Fibroblast of gingiva (primary cell): ENCODE data around the gene RAPGEF3.
A peak's percentile ranks its signal among the peaks of the same experiment; 100 is the strongest.

Experiments used
- DNase-seq: peaks from one replicate; pipeline ENCODE4 v3.0.0-alpha.2; 2011; ENCODE audit warnings: low read depth

The RAPGEF3 gene

DNA sequence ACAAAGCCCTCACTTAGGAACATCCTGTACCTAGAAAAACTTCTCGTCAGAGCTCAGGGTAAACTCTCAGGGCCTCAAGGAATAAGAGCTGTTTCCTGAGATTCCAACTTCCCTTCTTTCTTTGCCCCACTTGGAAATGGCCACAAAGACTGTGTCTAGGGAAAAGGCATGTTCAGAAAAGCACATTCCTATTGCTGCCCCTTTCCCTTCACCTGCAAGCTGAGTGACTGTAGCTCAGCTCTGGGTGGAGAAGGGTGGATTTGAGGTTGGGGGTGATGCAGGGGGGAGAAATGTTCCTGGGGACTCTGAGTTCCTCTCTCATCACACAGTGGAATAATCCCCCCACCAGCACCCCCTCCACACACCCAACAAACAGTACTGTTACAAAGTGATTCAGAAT, 40.1 kb downstream of the RAPGEF3 start:
- no peak for DNase-seq

DNA sequence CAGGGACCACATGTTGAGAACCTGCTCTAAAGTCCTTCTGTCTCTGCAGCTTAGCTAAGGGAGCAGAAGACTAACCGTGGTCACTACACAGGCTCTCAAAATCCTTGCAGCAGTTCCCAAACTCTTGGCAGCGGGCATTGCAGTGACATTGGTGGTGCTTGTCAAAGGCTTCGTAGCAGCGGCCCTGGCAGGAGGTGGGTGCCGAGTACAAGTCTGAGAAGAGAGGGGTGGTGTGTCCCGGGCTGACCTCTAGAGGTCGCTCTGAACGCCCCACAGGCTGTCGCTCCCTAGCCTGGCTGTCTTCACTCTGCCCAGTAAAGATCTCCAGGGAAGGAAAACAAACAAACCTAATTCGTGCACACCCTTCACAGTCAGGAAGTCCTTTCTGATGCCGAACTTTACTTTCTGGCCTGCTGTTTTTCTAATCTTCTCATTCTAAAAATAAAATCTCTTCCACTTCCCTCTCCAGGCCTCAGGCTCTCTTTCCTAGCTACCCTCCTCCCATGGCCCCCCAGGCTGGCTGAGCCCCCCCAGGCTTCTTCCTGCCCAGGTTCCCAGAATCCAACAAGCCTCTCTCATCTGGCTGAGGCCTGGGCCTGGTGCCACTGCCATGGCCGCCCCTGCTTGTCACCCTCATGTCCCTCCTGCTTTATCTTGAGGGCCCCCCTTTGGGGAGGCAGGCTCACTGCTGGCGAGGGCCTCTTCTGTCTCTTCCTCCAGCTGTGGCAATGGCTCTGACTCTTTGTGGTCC, 41.1 kb downstream of the RAPGEF3 start:
- DNase-seq = peak; percentile 89

DNA sequence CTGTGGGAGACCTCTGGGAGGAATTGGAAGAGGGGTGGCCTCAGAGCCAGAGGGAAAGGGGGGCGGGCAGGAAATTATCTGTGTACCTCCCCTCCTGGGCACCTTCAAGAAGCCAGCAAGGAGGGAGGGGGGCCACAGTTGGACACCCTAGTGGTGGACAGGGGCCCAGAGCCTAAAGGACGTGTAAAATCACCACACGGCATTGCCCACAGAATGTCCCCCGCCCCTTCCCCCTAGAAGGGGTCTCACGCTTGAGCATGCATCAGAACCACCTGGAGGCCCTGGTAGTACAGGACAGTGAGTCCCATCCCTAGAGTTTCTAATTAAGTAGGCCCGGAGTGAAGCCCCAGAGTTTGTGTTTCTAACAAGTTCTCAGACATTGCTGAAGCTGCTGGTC, 41.6 kb downstream of the RAPGEF3 start:
- no peak for DNase-seq

DNA sequence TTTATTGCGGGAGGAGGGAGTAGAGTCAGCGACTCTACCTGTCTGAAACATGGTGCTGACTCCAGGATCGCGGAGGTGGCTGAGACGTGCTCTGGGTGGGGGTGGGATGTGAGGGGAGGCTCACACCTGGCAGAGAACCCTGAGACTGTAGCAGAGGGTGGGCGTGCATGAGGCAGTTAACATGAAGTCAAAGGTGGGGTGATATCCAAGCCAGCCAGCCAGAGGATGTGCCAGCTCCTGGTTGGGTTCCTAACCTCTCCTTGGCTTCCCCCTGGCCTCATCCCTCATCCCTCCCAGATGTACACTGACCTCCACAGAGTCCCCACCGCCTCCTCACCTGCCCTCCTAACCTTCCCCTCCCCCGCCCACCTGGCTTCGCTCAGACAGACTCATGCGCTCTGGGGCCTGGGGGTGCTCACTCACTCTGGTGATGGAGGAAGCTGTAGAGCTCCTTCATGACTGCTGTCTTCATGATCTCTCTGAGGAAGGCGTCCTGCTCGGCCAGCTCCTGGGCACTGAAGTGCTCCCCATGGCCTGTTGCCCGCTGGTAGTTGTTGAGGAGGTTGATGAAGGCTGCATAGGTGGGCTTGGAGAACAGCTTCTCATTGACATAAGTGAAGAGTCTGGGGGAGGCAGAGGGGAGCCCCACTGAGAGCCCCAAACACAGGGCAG, 42.7 kb downstream of the RAPGEF3 start:
- no peak for DNase-seq

DNA sequence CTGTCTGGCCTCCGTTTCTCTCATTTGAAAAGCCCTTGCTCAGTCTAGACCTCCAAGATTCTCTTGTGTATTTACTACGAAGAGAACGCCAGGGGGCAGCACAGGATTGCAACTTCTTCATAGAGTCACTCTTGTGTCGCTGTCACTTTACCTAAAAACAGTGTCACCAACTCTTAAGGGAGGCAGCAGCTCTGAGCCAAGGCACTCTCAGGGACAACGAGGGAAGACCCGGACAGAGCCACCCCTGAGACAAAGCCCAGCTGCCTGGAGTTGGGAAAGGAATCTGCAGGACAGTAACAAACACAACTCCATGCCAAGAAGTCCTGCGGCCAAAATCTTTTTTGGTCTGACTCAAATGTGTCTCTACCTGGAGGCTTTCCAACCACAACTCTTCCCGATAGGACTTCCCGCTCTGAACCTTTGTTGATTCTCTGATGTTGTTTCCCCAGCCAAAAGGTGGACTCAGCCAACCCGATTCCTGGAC, 43.2 kb downstream of the RAPGEF3 start:
- peak; percentile 70 for DNase-seq

DNA sequence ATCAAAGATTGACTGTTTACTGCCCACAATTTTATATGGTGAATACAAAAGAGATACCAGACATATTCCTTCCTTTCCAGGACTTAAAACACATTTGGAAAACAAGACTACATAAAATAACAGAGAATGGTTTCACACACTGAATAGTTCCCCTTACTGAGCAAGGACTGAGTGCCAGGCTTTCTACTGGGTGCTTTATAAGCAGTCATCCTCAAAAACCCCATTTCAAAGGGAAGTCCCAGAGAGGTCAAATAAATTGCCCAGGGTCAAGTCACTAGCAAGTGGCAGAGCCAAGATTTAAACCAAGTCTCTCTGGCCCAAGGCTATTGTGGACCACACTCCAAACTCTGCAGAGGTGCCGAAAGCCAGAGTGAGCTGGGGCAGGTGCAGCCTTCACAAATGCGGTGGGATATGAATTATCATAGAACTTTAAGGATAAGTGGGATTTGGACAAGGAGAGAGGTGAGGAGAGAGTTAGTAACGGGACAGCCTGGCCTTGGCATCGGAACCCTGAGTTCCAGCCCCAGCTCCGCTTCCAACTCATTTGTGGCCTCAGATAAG, 43.8 kb downstream of the RAPGEF3 start:
- DNase-seq = no peak

DNA sequence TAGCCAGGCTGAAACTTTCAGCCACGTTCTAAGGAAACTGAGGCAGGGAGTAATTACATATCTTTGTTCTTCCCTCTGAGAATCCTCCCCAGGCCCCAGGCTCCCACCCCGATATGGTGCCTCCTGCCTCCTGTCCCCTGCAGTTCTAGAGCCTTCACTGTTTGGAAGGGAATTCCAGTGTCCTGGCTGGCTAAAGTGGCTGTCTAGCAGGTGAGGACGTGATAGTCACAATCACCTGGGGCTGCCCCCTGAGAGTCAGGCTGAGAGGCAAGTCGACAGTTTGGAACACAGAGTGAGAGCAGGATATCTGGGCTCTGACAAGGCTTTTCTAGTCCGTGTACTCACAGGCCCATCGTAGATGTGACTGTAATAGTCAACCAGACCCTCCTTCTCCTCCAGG, 46.5 kb downstream of the RAPGEF3 start:
- no peak for DNase-seq

DNA sequence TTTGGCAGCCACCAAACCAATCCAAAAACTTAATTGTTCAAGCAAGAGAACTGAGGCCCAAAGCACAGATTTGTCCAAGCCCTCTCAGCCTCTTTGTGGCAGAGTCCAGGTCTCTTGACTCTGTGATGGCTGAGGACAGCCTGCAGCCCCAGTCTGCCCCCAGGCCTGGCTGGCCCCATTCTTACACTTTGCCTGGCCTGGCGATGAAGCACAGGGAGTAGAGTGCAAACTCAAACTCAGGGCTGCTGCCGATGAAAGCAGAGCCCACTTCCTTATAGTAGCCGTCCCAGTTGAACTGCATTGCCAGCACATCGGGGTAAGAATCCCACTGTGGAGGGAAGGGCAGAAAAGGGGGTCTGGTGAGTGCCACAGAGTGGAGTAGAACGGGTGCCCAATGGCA, 47.2 kb downstream of the RAPGEF3 start:
- DNase-seq = no peak

DNA sequence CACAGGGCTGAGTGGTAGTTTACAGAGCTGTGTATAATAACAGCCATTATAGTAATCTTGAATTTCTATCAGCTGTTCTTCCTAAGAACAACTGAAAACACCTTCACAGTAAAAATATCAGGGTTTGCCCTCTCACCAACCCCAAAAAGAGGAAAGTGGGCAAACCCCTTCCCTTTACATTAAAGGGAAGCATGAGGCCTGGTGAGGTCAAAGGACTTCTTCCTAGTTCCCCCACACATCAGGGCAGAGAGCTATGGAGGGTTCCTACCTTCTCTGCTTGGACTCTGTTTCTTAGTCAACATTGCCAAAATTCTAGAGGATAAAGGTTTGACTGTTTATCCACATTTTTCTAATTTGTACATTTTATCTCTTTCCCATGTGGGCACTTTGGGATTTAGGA, 48.4 kb downstream of the RAPGEF3 start:
- no peak for DNase-seq

DNA sequence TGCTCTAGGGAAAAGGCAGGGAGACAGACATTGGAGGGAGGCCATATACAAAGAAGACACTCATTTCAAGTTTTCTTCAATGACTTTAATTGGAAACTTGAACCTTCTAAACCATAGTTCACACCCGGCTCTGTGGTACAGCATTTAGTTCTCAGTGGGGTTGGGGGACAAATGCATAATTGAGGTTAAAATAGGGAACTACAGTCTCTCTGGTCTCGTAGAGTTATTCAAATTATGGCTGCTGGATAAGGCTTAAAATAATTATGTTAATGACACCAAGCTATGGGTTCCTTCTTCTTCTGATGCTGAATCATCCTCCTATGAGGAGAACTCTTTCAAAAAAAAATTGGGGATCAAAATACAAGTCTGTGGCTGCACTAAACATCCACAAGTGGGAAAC, 49.0 kb downstream of the RAPGEF3 start:
- DNase-seq = no peak

DNA sequence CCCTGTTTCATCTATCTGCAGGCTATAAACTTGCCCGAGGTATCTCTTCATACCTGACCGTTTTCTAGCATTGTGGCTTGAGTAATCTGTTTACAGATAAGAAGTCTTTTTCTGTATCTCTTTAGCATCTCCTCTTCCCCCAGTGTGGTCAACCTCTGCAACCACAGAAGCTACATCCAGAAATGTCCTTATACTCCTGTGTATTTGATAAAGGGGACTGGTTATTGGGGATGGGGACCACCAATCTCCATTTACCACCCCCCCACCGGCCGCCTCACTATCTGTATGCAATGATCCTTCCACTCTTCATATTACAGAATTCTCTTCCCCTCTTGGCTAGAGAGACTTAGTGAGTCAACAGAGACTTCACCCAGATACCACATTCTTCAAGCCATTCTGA, 49.4 kb downstream of the RAPGEF3 start:
- no peak for DNase-seq

DNA sequence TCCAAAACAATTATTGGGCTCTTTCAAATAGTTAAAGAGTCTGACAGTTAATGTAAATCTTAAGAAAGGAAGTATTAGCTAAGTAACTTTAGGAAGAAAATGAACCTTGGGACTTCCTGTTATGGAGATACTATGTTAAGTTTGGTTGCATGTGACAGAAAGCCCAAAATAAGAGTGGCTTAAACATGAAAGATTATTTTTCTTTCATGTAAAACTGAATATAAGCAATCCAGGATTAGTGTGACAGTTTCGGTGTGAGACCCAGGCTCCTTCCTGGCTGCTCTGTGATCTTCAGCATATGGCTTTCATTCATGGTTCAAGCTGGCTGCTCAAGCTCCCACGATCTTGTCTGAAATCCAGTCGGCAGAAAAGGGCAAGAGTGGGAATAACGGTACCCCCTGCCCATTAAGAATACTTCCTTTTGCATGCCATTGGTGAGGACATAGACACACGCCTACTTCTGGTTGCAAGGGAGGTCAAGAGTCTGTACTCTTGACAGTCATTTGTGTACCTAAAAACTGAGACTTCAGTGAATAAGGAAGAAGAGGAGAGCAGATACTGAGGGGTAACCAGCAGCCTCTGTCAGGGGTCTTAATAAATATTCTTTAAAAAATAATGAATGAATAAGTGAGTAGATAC, 50.7 kb downstream of the RAPGEF3 start:
- DNase-seq = no peak

DNA sequence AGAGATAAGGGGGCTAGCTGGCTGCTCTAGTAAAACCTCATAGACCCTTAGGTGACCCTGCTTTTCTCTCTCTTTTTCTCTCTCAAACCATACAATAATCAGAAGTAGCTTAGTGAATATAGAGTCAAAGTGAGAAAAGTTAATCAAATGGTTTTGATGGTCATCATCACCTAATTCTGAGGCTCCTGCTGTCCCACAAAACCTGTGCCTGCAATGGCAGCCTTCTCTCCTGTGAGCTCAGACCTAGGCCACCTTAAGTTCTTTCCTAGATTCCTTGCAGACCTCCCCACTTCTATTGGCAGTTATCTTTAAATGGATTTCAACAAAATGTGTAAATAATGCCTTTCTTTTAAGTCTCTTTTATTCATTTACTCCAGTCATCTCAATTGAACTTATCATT, 51.3 kb downstream of the RAPGEF3 start:
- no peak for DNase-seq

DNA sequence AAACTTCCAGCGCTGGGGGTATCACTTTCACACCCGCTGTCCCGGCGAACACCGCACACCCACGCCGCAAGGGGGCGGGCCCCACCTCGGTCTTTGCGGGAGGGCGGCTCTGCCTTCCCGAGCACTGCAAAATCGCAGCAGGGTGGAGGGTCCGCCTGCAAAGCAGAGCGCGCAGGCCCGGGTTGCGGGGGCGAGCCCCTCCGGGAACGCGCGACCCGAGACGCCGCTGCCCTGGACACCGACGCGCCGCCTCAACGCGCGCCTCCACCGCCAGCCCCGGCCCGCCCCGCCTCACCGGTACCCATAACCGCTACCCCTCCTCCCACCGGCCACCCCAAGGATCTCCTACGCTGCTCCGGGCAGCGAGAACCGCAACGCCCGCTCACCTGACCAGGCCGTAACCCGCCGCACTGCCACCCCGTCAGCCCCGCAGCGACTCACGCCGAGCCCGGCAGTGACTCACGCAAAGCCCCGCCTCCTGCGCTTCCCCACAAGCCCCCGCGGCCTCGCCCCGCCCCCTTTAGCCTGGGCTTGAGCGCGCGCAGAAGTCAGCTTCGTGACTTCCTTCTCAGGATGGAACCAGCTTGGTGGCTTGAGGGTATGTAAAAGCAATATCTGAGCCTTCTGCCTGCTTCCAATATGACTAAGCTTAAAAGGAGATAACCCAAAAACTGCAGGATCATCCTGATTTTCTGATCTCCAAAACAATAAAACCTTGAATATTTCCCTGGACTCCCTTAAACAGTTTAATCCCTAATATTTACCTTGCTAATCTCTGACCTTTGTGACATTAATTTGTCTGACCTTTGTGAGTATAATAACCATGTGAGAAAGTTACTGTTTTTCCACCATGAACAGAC, 52.9 kb downstream of the RAPGEF3 start, which contains the start of gene RPAP3:
Gene RPAP3 (minus strand): TSS at position 465 of the 860 bp plus-strand sequence. CDS start 3,190 bp downstream, outside the sequence.
- peak; percentile 90 for DNase-seq

DNA sequence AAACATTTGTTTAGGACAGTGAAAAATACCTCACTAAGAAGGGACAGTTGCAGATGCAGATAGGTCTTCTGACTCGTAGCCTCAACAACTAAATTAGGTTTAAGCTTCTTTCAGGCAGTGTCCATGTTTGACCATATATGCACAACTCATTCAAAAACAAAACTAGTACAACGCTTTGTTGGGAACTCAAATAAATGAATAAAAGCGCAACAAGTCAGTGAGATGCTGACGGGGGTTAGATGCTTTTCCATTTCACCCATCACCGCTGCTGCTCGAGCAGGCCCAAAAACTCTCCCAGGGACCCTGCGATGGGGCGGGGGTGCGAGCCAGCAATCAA, 53.5 kb downstream of the RAPGEF3 start:
- no peak for DNase-seq

DNA sequence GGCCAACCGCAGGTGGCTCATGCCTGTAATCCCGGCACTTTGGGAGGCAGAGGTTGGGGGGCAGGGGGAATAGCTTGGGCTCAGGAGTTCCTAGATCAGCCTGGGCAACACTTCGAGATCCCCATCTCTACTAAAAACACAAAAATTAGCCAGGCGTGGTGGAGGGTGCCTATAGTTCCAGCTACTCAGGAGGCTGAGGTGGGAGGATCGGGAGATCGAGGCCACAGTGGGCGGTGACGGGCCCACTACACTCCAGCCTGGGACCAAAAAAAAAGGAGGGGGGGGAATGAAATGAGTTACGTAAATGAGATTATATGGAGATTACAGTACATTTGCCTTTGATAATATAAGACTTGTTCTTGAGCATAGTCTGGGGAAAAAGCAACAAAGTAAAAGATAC, 54.0 kb downstream of the RAPGEF3 start:
- no peak for DNase-seq

DNA sequence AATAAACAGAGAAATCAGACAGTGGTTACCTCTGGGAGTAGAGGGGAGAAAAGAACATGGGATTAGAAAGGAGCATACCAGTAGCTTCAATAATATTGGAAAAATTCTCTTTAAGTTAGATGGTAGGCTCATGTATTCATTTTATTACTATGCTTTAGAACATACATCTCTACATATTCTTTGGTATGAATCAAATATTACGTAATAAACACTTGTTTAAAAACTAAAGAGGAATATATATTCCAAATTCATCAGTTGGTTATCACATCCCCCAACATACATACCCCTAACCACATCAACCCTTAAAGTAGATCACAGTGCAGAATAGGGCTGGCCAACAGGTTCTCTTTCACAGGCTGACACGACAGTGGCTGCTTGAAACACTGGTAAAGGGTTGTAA, 58.4 kb downstream of the RAPGEF3 start:
- DNase-seq = no peak

DNA sequence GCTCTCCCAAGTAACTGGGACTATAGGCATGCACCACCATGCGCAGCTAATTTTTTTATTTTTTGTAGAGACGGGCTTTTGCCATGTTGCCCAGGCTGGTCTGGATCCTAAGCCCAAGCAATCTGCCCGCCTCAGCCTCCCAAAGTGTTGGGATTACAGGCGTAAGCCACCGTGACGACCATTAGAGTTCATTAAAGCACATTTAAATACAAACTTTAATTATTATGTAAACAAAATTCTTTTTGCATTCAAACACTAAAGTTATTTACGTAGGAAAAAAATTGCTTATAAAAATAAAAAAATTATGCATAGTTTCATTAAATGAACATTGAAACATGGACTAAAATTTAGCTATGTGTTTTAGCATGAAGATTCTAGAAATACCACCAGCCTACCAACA, 60.0 kb downstream of the RAPGEF3 start:
- DNase-seq = no peak

DNA sequence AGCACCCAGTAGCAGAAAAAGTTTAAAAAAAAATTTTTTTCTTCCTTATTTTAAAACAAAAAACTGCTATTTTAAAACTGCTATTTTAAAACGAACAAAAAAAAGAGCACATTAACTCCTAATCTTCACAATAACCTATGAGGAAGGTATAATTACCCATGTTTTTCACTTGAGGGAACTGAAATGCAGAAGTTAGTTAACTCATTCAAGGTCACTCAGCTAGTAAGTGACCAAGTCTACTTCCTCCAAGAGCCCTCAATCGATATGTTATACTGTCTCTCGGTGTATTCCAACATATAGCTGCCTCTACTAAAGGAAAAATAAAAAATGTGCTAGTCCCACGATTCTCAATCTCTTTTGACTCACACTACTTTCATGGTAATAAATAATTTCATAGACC, 60.6 kb downstream of the RAPGEF3 start:
- no peak for DNase-seq

DNA sequence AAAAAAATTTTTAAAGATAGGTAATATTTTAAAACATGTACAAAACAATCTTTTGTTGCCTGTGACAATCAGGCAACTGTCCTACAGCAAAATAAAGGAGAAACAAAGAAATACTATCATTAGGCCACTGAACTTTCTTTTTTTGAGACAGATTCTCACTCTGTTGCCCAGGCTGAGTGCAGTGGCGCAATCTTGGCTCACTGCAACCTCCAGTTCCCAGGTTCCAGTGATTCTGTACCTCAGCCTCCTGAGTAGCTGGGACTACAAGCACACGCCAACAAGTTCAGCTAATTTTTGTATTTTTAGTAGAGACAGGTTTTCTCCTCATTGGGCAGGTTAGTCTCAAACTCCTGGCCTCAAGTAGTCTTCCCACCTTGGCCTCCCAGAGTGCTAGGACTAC, 69.5 kb downstream of the RAPGEF3 start:
- DNase-seq = no peak

DNA sequence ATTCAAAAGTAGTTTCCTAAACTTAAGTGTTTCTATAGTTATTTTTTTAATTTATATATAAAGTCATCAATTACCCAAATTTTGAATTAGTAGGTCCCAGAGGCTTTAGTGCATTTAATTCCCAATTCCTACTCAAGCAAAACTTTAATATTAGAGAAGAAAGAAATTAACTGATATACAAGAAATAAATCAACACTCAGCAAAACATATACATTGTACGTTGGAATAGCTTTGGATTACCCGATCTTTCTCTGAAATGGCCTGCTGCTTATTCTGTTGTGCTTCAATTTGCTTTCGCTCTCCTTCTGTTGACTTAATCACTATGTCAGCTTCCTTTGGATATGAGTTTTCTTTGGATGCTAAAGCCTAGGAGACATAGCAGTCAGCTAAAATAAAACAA, 71.0 kb downstream of the RAPGEF3 start:
- DNase-seq = no peak

DNA sequence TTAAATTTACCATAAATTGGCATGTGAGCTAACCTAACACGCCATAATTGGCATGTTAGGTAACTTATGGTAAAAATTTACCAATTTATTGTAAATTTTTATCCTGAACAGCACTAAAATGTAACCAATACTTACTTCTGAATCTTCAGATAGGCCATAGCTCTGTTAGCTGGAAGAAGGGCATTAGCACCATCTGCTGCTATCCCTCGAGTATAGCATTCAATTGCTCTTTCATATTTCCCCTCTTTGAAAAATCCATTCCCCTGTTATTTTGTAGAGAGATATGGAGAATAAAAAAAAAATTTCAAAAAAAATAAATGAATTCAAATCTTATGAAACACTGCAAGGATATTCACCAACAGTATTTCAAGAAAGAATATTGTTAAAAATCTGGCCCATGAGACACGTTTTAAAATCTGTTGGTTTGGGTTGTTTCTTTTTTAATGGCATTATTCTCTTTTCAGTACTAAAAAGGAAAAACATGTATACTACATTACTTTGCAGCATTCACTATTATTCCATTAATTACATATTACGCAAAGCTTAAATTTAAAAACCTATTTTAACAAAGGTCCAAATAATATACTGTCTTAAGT, 71.9 kb downstream of the RAPGEF3 start:
- DNase-seq = peak; percentile 44
